Measurements from ENCODE around the gene AGRP. TPM values are rescaled to one million over a fixed set of nuclear protein-coding genes. Genes with fewer than 3 reads are reported as not detected.

AGRP gene
- total RNA-seq, 1 experiment from 2014 or later = not detected

- no peak within 1 kb of the TSS for H4K8ac ChIP-seq (replicated peaks; ENCODE audit: insufficient read length, low read depth, low read length)
- no peaks in the 10 kb centered on the region for H4K20me1 ChIP-seq (ENCODE audit: control insufficient read depth, insufficient read depth, insufficient read length)
- H4K5ac ChIP-seq (ENCODE audit: insufficient read length, low read depth, low read length) = no peak within 1 kb of the TSS
- peaks cover 0 to 4% of the 10 kb centered on the region in 2 experiments; a peak in 1 of 5 replicates for H3K9me3 Mint-ChIP-seq
- peaks cover 10 to 11% of the 10 kb centered on the region in 2 experiments for H3K4me1 Mint-ChIP-seq
- H2BK20ac ChIP-seq (ENCODE audit: low read depth, low read length, poor library complexity, severe bottlenecking) = no peak within 1 kb of the TSS
- no peak within 1 kb of the TSS for H2AFZ ChIP-seq (ENCODE audit: low read length)
- H3K56ac ChIP-seq (ENCODE audit: insufficient read length, low read depth, low read length) = no peak within 1 kb of the TSS
- H3K79me1 ChIP-seq (ENCODE audit: insufficient read depth, low read depth, low read length, poor library complexity, severe bottlenecking) = no peaks in the 10 kb centered on the region
- 0 out of 2 replicates have a peak within 1 kb of the TSS, but pooled peaks have one; percentile 1 for H3K14ac ChIP-seq (ENCODE audit: insufficient read depth, low read length)
- no peak within 1 kb of the TSS for H2BK15ac ChIP-seq (ENCODE audit: low read depth, low read length)
- H3K27ac Mint-ChIP-seq = no peak within 1 kb of the TSS
- WGBS (ENCODE audit: extremely low coverage, insufficient read length, low lambda C conversion rate) = no CpG with 5 or more reads among the region's 45 CpGs
- peak within 1 kb of the TSS; percentile 58 to 83 for H3K4me3 Mint-ChIP-seq
- no peak within 1 kb of the TSS for H3K23ac ChIP-seq (ENCODE audit: insufficient read length, low read depth, low read length)
- H3K4ac ChIP-seq (ENCODE audit: low read depth, low read length) = no peak within 1 kb of the TSS
- H3K27ac ChIP-seq (ENCODE audit: insufficient read length, low read depth, low read length) = no peak within 1 kb of the TSS
- no peak for TF ChIP-seq CTCF (conservative IDR thresholded peaks at IDR 0.05)
- H2AK5ac ChIP-seq (ENCODE audit: insufficient read length, low read length) = no peak within 1 kb of the TSS
- H3K9me3 ChIP-seq (ENCODE audit: control insufficient read depth, low read depth, low read length) = no peaks in the 10 kb centered on the region
- H2BK120ac ChIP-seq (ENCODE audit: low read depth, low read length, poor library complexity, severe bottlenecking) = no peak within 1 kb of the TSS
- peaks cover 18% of the 10 kb centered on the region for H3K23me2 ChIP-seq (ENCODE audit: insufficient read length, low read depth, low read length, poor library complexity, severe bottlenecking)
- no peak within 1 kb of the TSS for H4K91ac ChIP-seq (ENCODE audit: insufficient read length, low read depth, low read length)
- H3K4me1 ChIP-seq (ENCODE audit: insufficient read depth, low read length) = no peaks in the 10 kb centered on the region; the same call in 1 of the 2 replicates
- no peak within 1 kb of the TSS for H2BK5ac ChIP-seq (ENCODE audit: insufficient read length, low read length)
- peak within 1 kb of the TSS; percentile 82 for H3K4me2 ChIP-seq (ENCODE audit: insufficient read depth, insufficient read length, low read length)
- H3K18ac ChIP-seq (ENCODE audit: insufficient read length, low read depth, low read length) = no peak within 1 kb of the TSS
- H3T11ph ChIP-seq (ENCODE audit: low read length) = no peak within 1 kb of the TSS
- DNase-seq = peak; percentile 69
- no peaks in the 10 kb centered on the region for H3K79me2 ChIP-seq (ENCODE audit: insufficient read depth, low read length)
- no peaks in the 10 kb centered on the region for H3K36me3 Mint-ChIP-seq (ENCODE audit: insufficient read depth in 1 of 3, low read depth in 3 of 3)
- no peak within 1 kb of the TSS for H2BK12ac ChIP-seq (ENCODE audit: insufficient read length, low read depth, low read length)
- H3K27me3 ChIP-seq (ENCODE audit: insufficient read depth, low read length) = peaks cover 54% of the 10 kb centered on the region; the same call in 1 of the 2 replicates
- no peak within 1 kb of the TSS for H3K9ac ChIP-seq (ENCODE audit: extremely low read depth, insufficient read length, low read length)
- H3K27me3 Mint-ChIP-seq (ENCODE audit: low read depth) = peaks cover 92% of the 10 kb centered on the region
These were observed 45.0 kb upstream of the AGRP start, which contains the start of gene RIPOR1 for GRCh38 chr16:67528222-67528869. TSS of gene RIPOR1 (plus strand) at chr16:67528829. CDS start at chr16:67538447, 9,618 bp downstream.
